NT2/D1 (cell line): ENCODE data around the gene SLCO2B1.

Source experiments
- YY1 ChIP-seq: IDR thresholded peaks from 2 replicates; pipeline ENCODE4 v1.6.1; 2011; ENCODE audit not compliant: insufficient read length, insufficient read depth
- ZNF274 ChIP-seq: IDR thresholded peaks from 2 replicates; pipeline ENCODE4 v1.6.1; 2011; ENCODE audit warnings: mild to moderate bottlenecking, low read depth, low read length

DNA sequence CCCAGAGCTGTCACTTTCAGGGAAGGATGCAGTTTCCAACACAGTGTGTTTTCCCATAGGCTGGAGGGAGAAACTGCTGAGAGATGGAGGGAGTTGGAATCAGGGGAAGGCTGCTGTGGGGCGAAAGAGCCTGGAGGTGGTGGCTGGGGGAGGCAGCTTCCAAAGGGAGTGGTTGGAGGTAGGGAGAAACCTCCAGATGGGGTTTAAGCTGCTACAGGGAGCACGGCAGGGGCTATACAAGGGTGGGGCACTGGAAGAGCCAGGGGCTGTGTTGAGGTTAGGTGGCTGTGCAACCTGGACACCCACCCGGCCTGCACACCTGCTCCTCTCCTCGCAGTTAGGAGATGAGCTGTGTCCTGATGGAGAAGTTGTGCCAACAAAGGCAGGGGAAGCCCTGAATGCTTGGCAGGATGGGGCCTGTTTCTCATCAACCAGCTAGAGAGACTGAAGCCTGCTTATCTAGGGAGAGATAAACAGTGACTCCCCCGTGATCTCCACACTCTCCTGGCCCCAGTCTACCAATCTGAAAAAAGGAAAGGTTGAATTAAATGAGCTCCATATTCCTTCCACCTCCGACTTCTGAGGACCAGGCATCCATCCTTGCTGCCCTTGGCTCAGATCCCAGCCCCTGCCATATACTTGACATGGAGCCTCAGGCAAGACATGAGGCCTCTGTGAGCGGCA lies 3.6 kb upstream of the SLCO2B1 start:
- no peak for TF ChIP-seq ZNF274
- TF ChIP-seq YY1: no peak
